K562 (cell line): ENCODE results near the gene RTF1. TPM values are rescaled to one million over a fixed set of nuclear protein-coding genes. Genes with fewer than 3 reads are reported as not detected.
A peak's percentile ranks its signal among the peaks of the same experiment; 100 is the strongest.

Source experiments
- ARID2 ChIP-seq: fragments of 450-650 bp; IDR thresholded peaks from 2 replicates; pipeline ENCODE4 v1.6.1; 2017; ENCODE audit warnings: antibody characterized with exemption, mild to moderate bottlenecking
- CHCHD3 ChIP-seq: fragments of 250-450 bp; sonication (Bioruptor Pico); IDR thresholded peaks from 2 replicates; pipeline ENCODE4 v2.1.2; 2022; ENCODE audit warnings: mild to moderate bottlenecking
- CREB1 ChIP-seq, 2 experiments: sonication (generic) in 1 of 2; formaldehyde crosslinking in 1 of 2; IDR thresholded peaks; 2 replicates each; pipeline versions ENCODE4 v1.6.1 to v1.8.0; 2012 to 2022; ENCODE audit warnings: inconsistent platforms in 1 of 2, mild to moderate bottlenecking in 1 of 2, missing genetic modification reagents in 1 of 2, moderate library complexity in 1 of 2
- CXXC5 ChIP-seq: fragments of 250-450 bp; sonication (Bioruptor Pico); IDR thresholded peaks from 2 replicates; pipeline ENCODE4 v1.8.0; 2022; ENCODE audit warnings: inconsistent platforms, mild to moderate bottlenecking, moderate library complexity
- KAT8 ChIP-seq: fragments of 450-650 bp; IDR thresholded peaks from 2 replicates; pipeline ENCODE4 v1.6.1; 2016; ENCODE audit warnings: low read depth, mild to moderate bottlenecking
- MAFF ChIP-seq: IDR thresholded peaks from 2 replicates; pipeline ENCODE4 v1.6.1; 2012; ENCODE audit warnings: low read length, improper control_type of control experiment
- MTA3 ChIP-seq: fragments of 450-650 bp; formaldehyde crosslinking; IDR thresholded peaks from 2 replicates; pipeline ENCODE4 v1.6.1; 2017; ENCODE audit warnings: mild to moderate bottlenecking, borderline replicate concordance
- PHB2 ChIP-seq: fragments of 450-650 bp; IDR thresholded peaks from 2 replicates; pipeline ENCODE4 v1.6.1; 2017; ENCODE audit warnings: low read depth
- THAP12 ChIP-seq: fragments of 250-450 bp; sonication (Bioruptor Pico); IDR thresholded peaks from 2 replicates; pipeline ENCODE4 v1.9.0; 2021; ENCODE audit warnings: mild to moderate bottlenecking, inconsistent platforms
- TSHZ1 ChIP-seq: fragments of 250-450 bp; sonication (Bioruptor Pico); IDR thresholded peaks from 2 replicates; pipeline ENCODE4 v1.4.0; 2020; ENCODE audit warnings: mild to moderate bottlenecking, moderate library complexity
- U2AF2 ChIP-seq: fragments of 200-400 bp; formaldehyde crosslinking; optimal IDR thresholded peaks from 2 replicates; pipeline ENCODE3; 2017; ENCODE audit warnings: low read depth, mild to moderate bottlenecking, low read length
- UBTF ChIP-seq, 2 experiments: IDR thresholded peaks; 2 replicates each; pipeline ENCODE4 v1.6.1; 2012; ENCODE audit warnings: improper control_type of control experiment in 2 of 2, low read depth in 2 of 2, low read length in 2 of 2, borderline replicate concordance in 1 of 2
- ZBTB2 ChIP-seq: fragments of 450-650 bp; IDR thresholded peaks from 2 replicates; pipeline ENCODE4 v1.6.1; 2016; ENCODE audit warnings: antibody characterized with exemption
- ZBTB5 ChIP-seq: fragments of 450-650 bp; IDR thresholded peaks from 2 replicates; pipeline ENCODE4 v1.6.1; 2017; ENCODE audit warnings: antibody characterized with exemption
- ZNF24 ChIP-seq: fragments of 450-650 bp; IDR thresholded peaks from 2 replicates; pipeline ENCODE4 v1.6.1; 2016
- ZNF3 ChIP-seq: fragments of 250-450 bp; sonication (Bioruptor Pico); IDR thresholded peaks from 2 replicates; pipeline ENCODE4 v1.5.0; 2021; ENCODE audit warnings: mild to moderate bottlenecking, moderate library complexity
- polyA plus RNA-seq, 8 experiments: library from polyadenylated mRNA; depleted of rRNA in 4 of 8; stranded (reverse) in 5 of 8; unstranded in 3 of 8; fragments of >200 nt; fragmentation: Nextera tagmentation in 2 of 8; fragmentation: Illumina TruSeq in 1 of 8; extraction: Ambion mirVana in 2 of 8; extraction: Trizol in 1 of 8; gene quantifications; 2 replicates each; pipeline versions ENCODE4 v1.2.1 to v1.2.3, GENCODE V29; 2011 to 2014; ENCODE audit warnings: inconsistent platforms in 1 of 8, missing spikeins in 1 of 8
- total RNA-seq, 7 experiments: library from RNA; depleted of rRNA in 6 of 7; stranded (reverse); fragments of >200 nt in 6 of 7; fragmentation: Illumina TruSeq in 2 of 7; extraction: Trizol in 2 of 7; gene quantifications; 2 replicates each; pipeline versions ENCODE4 v1.2.1 to v1.2.3, GENCODE V29; 2011 to 2021; ENCODE audit warnings: low replicate concordance in 1 of 7

The RTF1 gene
- total and polyA plus RNA-seq, 9 of the 15 experiments (the other 6 are each of a cell fraction or from before 2014, with no cell fraction given): 7.6 to 69.5 (median 31.5) TPM

- TF ChIP-seq UBTF (IDR thresholded peaks at IDR 0.05; ENCODE audit: borderline replicate concordance in 1 of 2, low read depth in 2 of 2, low read length in 2 of 2) (peak; percentile 72 to 82; a peak in 3 of 4 replicates), KAT8 (no peak), THAP12 (CRISPR knock-in tag) (no peak), CXXC5 (CRISPR knock-in tag) (no peak; the same call in 1 of the 2 replicates), ZNF24 (no peak), U2AF2 (no peak), CHCHD3 (CRISPR knock-in tag) (no peak), ZBTB5 (no peak), ZBTB2 (no peak), CREB1 (IDR thresholded peaks at IDR 0.05) (no peak), CREB1 (CRISPR knock-in tag; IDR thresholded peaks at IDR 0.05) (peak; percentile 28; the same call in 1 of the 2 replicates), ZNF3 (CRISPR knock-in tag) (no peak), PHB2 (no peak), MTA3 (no peak), ARID2 (no peak), MAFF (no peak), TSHZ1 (CRISPR knock-in tag) (no peak)
Measured at GRCh38 chr15:41494190-41494921, 77.5 kb downstream of the RTF1 start (continued).
